Smooth muscle cell (in vitro differentiated cells): ENCODE data around the gene SIT1. TPM values are rescaled to one million over a fixed set of nuclear protein-coding genes. Genes with fewer than 3 reads are reported as not detected.
A peak's percentile ranks its signal among the peaks of the same experiment; 100 is the strongest.

Source experiments
- DNase-seq: peaks from one replicate; lab custom pipeline; 2025; ENCODE audit not compliant: unreplicated experiment; lab: John Stamatoyannopoulos, UW
- H2AFZ ChIP-seq: fragments of 200-600 bp; sonication (generic); 2 replicates; pipeline ENCODE4 v1.6.0; 2016; ENCODE audit warnings: antibody characterized with exemption, low read depth, mild to moderate bottlenecking
- H3F3A ChIP-seq: fragments of 200-600 bp; sonication (generic); 2 replicates; pipeline ENCODE4 v1.6.0; 2017; ENCODE audit warnings: antibody characterized with exemption, low read depth
- H3K27ac ChIP-seq: fragments of 200-600 bp; sonication (generic); 2 replicates; pipeline ENCODE4 v1.5.1; 2016; ENCODE audit warnings: low read depth, mild to moderate bottlenecking
- H3K27me3 ChIP-seq: fragments of 200-600 bp; sonication (generic); 2 replicates; pipeline ENCODE4 v1.6.1; 2016; ENCODE audit warnings: low read depth, mild to moderate bottlenecking
- H3K36me3 ChIP-seq: fragments of 200-600 bp; sonication (generic); 2 replicates; pipeline ENCODE4 v1.5.1; 2016; ENCODE audit warnings: low read depth
- H3K4me1 ChIP-seq: fragments of 200-600 bp; sonication (generic); 2 replicates; pipeline ENCODE4 v1.5.1; 2016; ENCODE audit warnings: low read depth
- H3K4me2 ChIP-seq: fragments of 200-600 bp; sonication (generic); 2 replicates; pipeline ENCODE4 v1.6.0; 2016; ENCODE audit warnings: mild to moderate bottlenecking
- H3K4me3 ChIP-seq: fragments of 200-600 bp; sonication (generic); 2 replicates; pipeline ENCODE4 v1.5.1; 2016; ENCODE audit warnings: mild to moderate bottlenecking
- H3K79me2 ChIP-seq: fragments of 200-600 bp; sonication (generic); 2 replicates; pipeline ENCODE4 v1.6.0; 2016; ENCODE audit warnings: low read depth, mild to moderate bottlenecking
- H3K9ac ChIP-seq: fragments of 200-600 bp; sonication (generic); 2 replicates; pipeline ENCODE4 v1.6.0; 2016; ENCODE audit warnings: low read depth
- H3K9me3 ChIP-seq: fragments of 200-600 bp; sonication (generic); replicated peaks from 2 replicates; pipeline ENCODE4 v1.5.1; 2016; ENCODE audit warnings: low read depth
- H4K20me1 ChIP-seq: fragments of 200-600 bp; sonication (generic); 2 replicates; pipeline ENCODE4 v1.6.0; 2016; ENCODE audit warnings: low read depth
- CTCF ChIP-seq: fragments of 200-600 bp; sonication (generic); IDR thresholded peaks from 2 replicates; pipeline ENCODE4 v1.5.1; 2017; ENCODE audit warnings: borderline replicate concordance, mild to moderate bottlenecking, antibody characterized with exemption; ENCODE audit not compliant: insufficient read depth, poor library complexity, severe bottlenecking
- WGBS: methylation state at CpG from one replicate; pipeline ENCODE4 v1.1.7; 2016; ENCODE audit warnings: low lambda C conversion rate; 5-methylcytosine and 5-hydroxymethylcytosine counted together
- polyA plus RNA-seq: library from polyadenylated mRNA; unstranded; fragments of >200 nt; fragmentation: Nextera tagmentation; extraction: Ambion mirVana; gene quantifications from 2 replicates; pipeline ENCODE4 v1.2.1, GENCODE V29; 2016
- total RNA-seq: library from RNA; depleted of rRNA; stranded (reverse); fragments of >200 nt; gene quantifications from 2 replicates; pipeline ENCODE4 v1.2.3, GENCODE V29; 2014

SIT1 gene
- total and polyA plus RNA-seq, 2 experiments from 2014 or later = not detected

DNA sequence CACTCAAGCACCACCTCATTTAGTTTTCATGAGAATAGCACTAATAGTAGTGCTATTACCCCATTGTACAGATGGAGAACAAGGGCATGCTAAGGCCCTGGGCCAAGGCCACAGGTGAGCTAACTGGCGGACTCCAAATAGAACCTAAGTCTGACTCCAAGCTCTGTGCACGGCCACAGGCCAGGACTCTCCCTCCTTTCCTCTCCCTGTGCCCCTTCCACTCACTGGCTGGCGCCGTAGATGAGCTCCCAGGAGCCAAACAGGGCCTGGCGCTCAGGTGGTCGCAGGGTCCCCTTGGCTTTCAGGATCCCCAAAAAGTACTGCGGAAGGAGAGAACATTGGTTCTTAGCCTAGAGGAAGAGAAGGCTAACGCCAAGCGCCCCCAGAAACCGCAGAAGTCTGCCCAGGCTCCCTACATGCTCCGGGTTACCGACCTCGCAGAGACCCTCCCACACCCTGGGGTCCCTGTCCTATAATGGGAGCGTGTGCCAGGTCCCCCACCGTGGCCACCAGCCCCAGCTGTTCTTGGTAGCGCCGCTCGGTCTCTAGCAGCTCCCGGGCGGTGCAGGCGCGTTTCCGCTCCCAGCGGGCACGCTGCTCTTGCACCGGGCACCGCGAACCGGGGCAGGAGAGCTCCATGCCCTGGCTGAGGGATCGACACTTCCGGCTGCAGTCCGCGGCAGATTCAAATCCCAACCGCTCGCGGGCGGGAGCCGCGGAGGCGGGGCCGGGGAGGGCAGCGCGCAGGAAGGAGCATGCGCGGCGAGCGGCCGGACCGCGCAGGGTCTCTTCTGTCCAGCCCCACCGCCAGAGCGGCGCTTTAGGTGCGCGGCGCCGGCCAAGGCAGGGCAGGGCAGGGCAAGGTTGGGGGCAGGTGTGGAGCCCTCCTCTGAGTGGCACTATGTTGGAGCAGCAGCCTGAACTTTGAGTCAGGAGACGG lies 14.1 kb upstream of the SIT1 start, which contains the start of gene ARHGEF39:
Gene ARHGEF39 (minus strand): TSS at position 665 of the 940 bp plus-strand sequence. CDS start 26 bp downstream, at position 639.
- WGBS = 9% methylated on average over 38 of the region's 58 CpGs
- peak; percentile 12 for TF ChIP-seq CTCF
- no peak within 1 kb of the TSS for H3K27ac ChIP-seq
- peak within 1 kb of the TSS; percentile 71 for H3K4me3 ChIP-seq
- H3K4me2 ChIP-seq = peak within 1 kb of the TSS; percentile 96
- no peaks in the 10 kb centered on the region for H3F3A ChIP-seq
- DNase-seq = peak; percentile 41
- no peaks in the 10 kb centered on the region for H3K27me3 ChIP-seq
- H3K36me3 ChIP-seq = no peaks in the 10 kb centered on the region
- peak within 1 kb of the TSS; percentile 98 for H2AFZ ChIP-seq
- peaks cover 8% of the 10 kb centered on the region for H3K4me1 ChIP-seq
- no peaks in the 10 kb centered on the region for H4K20me1 ChIP-seq
- no peaks in the 10 kb centered on the region for H3K9me3 ChIP-seq
- H3K9ac ChIP-seq = no peak within 1 kb of the TSS
- H3K79me2 ChIP-seq = no peaks in the 10 kb centered on the region

GRCh38 chr9:35662437-35662836 lies 11.7 kb upstream of the SIT1 start:
- Histone ChIP-seq H3K27ac (no peak overlapping the region), H3K4me1 (peaks cover 15% of the 10 kb centered on the region)
- no peak for TF ChIP-seq CTCF

DNA sequence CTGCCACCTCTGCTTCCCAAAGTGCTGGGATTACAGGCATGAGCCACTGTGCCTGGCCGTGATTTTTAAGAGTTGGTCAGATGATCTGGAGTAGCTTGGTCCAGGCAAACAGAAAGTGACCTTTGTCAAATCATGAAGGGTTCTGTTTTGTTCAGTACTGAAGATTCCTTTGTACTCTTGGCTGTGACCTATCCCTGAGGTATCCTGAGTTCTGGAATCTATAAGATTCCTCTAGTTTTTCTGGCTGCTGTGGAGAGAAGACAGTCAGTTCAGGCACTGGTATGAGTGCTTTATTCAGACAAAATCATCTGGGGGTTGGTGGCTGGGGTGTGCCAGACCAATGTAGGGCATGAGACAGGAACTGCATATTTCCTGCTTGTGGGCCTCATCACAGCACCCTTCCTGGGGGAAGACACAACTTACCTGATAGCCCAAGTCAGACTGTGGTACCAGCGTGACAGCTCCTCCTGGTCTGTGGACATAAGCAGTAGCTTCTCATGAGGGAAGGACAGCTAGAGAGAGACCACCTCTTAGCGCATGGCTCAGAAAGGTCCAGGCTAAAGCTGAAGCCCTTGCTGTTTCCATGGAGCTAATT lies 11.1 kb upstream of the SIT1 start:
- Histone ChIP-seq H3K9ac (no peak overlapping the region), H3K36me3 (no peaks in the 10 kb centered on the region), H3K4me3 (no peak overlapping the region), H3K27ac (peak overlapping the region; percentile 29), H3F3A (no peaks in the 10 kb centered on the region), H4K20me1 (no peaks in the 10 kb centered on the region), H3K79me2 (peaks cover 5% of the 10 kb centered on the region), H3K4me1 (peaks cover 15% of the 10 kb centered on the region), H2AFZ (no peak overlapping the region), H3K9me3 (no peaks in the 10 kb centered on the region), H3K27me3 (no peaks in the 10 kb centered on the region), H3K4me2 (no peak overlapping the region)
- WGBS = 73% methylated on average over 3 of the region's 3 CpGs
- no peak for TF ChIP-seq CTCF
- DNase-seq = no peak

More at GRCh38 chr9:35662437-35662836, 11.7 kb upstream of the SIT1 start:
- no peak overlapping the region for H3K4me2 ChIP-seq
- no peaks in the 10 kb centered on the region for H3F3A ChIP-seq
- DNase-seq = no peak
- 95% methylated on average over 7 of the region's 7 CpGs for WGBS
- H4K20me1 ChIP-seq = no peaks in the 10 kb centered on the region
- H2AFZ ChIP-seq = no peak overlapping the region
- H3K9ac ChIP-seq = no peak overlapping the region
- no peaks in the 10 kb centered on the region for H3K36me3 ChIP-seq
- H3K9me3 ChIP-seq = no peaks in the 10 kb centered on the region
- no peak overlapping the region for H3K4me3 ChIP-seq
- H3K27me3 ChIP-seq = no peaks in the 10 kb centered on the region
- H3K79me2 ChIP-seq = peaks cover 5% of the 10 kb centered on the region
